ENCODE results near the gene AIM2. TPM values are rescaled to one million over a fixed set of nuclear protein-coding genes. Genes with fewer than 3 reads are reported as not detected.

The AIM2 gene
- total RNA-seq, 1 experiment from 2014 or later, result not detected

DNA sequence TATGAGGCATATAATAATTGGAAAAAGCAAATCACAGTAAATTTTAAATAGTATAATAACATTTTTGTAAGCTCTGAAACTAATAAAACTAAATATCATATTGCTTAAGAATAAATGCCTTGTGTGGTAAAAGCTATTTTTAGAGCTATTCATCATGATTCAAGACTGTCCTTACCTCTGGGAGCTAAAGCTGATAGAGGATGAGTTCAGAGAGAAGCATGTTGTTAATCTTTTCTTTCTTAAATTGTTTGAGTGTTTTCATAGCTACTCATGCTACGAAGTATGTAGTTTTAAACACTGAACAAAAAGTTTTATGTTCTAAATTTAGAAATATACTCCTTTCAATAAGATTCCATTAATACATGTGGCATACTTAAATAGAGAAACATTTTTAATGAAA, 36.4 kb downstream of the AIM2 start:
- DNase-seq (ENCODE audit: low read depth, low spot score), result no peak
- TF ChIP-seq, protein P1, sequence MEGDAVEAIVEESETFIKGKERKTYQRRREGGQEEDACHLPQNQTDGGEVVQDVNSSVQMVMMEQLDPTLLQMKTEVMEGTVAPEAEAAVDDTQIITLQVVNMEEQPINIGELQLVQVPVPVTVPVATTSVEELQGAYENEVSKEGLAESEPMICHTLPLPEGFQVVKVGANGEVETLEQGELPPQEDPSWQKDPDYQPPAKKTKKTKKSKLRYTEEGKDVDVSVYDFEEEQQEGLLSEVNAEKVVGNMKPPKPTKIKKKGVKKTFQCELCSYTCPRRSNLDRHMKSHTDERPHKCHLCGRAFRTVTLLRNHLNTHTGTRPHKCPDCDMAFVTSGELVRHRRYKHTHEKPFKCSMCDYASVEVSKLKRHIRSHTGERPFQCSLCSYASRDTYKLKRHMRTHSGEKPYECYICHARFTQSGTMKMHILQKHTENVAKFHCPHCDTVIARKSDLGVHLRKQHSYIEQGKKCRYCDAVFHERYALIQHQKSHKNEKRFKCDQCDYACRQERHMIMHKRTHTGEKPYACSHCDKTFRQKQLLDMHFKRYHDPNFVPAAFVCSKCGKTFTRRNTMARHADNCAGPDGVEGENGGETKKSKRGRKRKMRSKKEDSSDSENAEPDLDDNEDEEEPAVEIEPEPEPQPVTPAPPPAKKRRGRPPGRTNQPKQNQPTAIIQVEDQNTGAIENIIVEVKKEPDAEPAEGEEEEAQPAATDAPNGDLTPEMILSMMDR (IDR thresholded peaks at IDR 0.05), result no peak
- TF ChIP-seq TCF7L2 (IDR thresholded peaks at IDR 0.05; ENCODE audit: low read depth, low read length), result no peak
- no peak for TF ChIP-seq POLR2AphosphoS5 (IDR thresholded peaks at IDR 0.05; ENCODE audit: low read depth, low read length)
- TF ChIP-seq, protein P2, sequence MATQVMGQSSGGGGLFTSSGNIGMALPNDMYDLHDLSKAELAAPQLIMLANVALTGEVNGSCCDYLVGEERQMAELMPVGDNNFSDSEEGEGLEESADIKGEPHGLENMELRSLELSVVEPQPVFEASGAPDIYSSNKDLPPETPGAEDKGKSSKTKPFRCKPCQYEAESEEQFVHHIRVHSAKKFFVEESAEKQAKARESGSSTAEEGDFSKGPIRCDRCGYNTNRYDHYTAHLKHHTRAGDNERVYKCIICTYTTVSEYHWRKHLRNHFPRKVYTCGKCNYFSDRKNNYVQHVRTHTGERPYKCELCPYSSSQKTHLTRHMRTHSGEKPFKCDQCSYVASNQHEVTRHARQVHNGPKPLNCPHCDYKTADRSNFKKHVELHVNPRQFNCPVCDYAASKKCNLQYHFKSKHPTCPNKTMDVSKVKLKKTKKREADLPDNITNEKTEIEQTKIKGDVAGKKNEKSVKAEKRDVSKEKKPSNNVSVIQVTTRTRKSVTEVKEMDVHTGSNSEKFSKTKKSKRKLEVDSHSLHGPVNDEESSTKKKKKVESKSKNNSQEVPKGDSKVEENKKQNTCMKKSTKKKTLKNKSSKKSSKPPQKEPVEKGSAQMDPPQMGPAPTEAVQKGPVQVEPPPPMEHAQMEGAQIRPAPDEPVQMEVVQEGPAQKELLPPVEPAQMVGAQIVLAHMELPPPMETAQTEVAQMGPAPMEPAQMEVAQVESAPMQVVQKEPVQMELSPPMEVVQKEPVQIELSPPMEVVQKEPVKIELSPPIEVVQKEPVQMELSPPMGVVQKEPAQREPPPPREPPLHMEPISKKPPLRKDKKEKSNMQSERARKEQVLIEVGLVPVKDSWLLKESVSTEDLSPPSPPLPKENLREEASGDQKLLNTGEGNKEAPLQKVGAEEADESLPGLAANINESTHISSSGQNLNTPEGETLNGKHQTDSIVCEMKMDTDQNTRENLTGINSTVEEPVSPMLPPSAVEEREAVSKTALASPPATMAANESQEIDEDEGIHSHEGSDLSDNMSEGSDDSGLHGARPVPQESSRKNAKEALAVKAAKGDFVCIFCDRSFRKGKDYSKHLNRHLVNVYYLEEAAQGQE (IDR thresholded peaks at IDR 0.05; ENCODE audit: insufficient read depth in 1 of 2, low read depth in 2 of 2, low read length in 1 of 2), result no peak
- no peak for TF ChIP-seq SIN3A (IDR thresholded peaks at IDR 0.05; ENCODE audit: borderline replicate concordance, insufficient read depth, low read depth, low read length)
- H3K36me3 ChIP-seq (ENCODE audit: control insufficient read depth, insufficient read depth, low read length), result no peaks in the 10 kb centered on the region
- ChIA-PET CTCF (no interaction called here), POLR2A (no interaction called here)
- H3K27me3 ChIP-seq (ENCODE audit: control insufficient read depth, insufficient read depth, low read length), result 0 out of 2 replicates have a peak, but pooled peaks cover 2% of the 10 kb centered on the region
- in situ Hi-C loops (cut with HindIII; ENCODE audit: low pct_unique_long_range_greater_than_20kb, low sequenced_read_pairs), result no loop called here
- intact Hi-C loops (cut with micrococcal nuclease; ENCODE audit: unreplicated experiment), result no loop called here
- no peaks in the 10 kb centered on the region for H3K4me1 ChIP-seq (ENCODE audit: control insufficient read depth, insufficient read depth, low read length)
- BruUV-seq (replicated peaks), result no TSS peak
- no peak overlapping the region for H3K27ac ChIP-seq (ENCODE audit: low read length)
- no peak for ATAC-seq
- no peaks in the 10 kb centered on the region for H3K9me3 ChIP-seq (ENCODE audit: control insufficient read depth, insufficient read depth, low read depth, low read length)
- H3K4me3 ChIP-seq (ENCODE audit: low read depth in 2 of 2, low read length in 2 of 2), result no peak overlapping the region

DNA sequence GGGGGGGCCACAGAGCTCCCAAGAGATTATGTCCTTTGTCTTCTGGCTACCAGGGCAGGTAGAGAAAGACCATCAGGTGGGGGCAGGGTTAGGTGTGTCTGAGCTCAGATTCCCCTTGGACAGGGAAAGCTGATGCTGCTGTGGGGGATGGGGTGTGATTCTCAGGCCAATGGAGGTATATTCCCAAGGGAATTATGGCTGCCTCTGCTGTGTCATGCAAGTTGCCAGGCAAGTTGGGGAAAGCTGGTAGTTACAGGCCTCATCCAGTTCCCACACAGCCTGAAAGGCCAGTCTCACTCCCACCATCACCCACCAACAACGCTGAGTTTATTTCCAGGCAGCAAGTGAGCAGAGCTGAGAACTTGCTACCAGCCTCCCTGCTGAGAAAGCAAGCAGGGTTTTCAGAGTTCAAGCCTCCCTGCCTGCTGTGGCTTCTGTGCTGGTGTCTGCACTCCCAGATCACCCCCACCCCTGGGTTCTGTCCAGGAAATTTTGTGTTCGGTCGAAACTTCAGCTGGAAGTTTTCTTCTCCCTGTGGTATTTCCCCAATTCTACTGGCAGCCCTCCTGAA, 45.6 kb downstream of the AIM2 start:
- in situ Hi-C loops (cut with HindIII; ENCODE audit: low pct_unique_long_range_greater_than_20kb, low sequenced_read_pairs), result no loop called here
- Histone ChIP-seq H3K27me3 (ENCODE audit: control insufficient read depth, insufficient read depth, low read length) (no peaks in the 10 kb centered on the region), H3K9me3 (ENCODE audit: control insufficient read depth, insufficient read depth, low read depth, low read length) (no peaks in the 10 kb centered on the region), H3K27ac (ENCODE audit: low read length) (no peak overlapping the region), H3K36me3 (ENCODE audit: control insufficient read depth, insufficient read depth, low read length) (no peaks in the 10 kb centered on the region), H3K4me1 (ENCODE audit: control insufficient read depth, insufficient read depth, low read length) (no peaks in the 10 kb centered on the region), H3K4me3 (ENCODE audit: low read depth in 2 of 2, low read length in 2 of 2) (no peak overlapping the region)
- intact Hi-C loops (cut with micrococcal nuclease; ENCODE audit: unreplicated experiment), result no loop called here
- BruUV-seq (replicated peaks), result no TSS peak
- CTCF ChIA-PET, result no interaction called here
- DNase-seq (ENCODE audit: low read depth, low spot score) (no peak), ATAC-seq (no peak)
- POLR2A ChIA-PET, result no interaction called here
- TF ChIP-seq TCF7L2 (IDR thresholded peaks at IDR 0.05; ENCODE audit: low read depth, low read length), result no peak
- TF ChIP-seq, protein P2 (IDR thresholded peaks at IDR 0.05; ENCODE audit: insufficient read depth in 1 of 2, low read depth in 2 of 2, low read length in 1 of 2), result no peak
